ENCODE measurements around the gene GLTPD2. TPM values are rescaled to one million over a fixed set of nuclear protein-coding genes. Genes with fewer than 3 reads are reported as not detected.

The GLTPD2 gene
- total RNA-seq, 4 donors from 2014 or later: not detected

DNA sequence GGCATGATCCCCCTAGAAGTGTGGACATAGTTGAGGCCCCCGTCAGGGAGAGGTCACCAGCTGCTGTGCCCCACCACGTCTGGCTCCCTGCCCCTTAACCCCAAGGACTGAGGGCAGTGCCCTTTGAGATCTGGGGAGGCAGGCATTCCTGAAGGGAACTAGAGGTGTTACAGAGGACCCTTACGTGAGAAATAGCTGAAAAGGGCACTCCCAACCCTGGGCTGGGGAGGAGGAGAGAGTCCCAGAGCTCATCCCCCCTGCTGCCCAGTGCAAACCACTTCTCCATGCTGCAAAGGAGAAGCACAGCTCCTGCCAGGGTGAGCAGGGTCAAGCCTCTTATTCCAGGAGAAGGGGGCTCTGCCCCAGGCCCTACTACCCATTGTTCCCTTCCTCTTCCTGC is 34.1 kb downstream of the GLTPD2 start:
- TF ChIP-seq, protein P1, sequence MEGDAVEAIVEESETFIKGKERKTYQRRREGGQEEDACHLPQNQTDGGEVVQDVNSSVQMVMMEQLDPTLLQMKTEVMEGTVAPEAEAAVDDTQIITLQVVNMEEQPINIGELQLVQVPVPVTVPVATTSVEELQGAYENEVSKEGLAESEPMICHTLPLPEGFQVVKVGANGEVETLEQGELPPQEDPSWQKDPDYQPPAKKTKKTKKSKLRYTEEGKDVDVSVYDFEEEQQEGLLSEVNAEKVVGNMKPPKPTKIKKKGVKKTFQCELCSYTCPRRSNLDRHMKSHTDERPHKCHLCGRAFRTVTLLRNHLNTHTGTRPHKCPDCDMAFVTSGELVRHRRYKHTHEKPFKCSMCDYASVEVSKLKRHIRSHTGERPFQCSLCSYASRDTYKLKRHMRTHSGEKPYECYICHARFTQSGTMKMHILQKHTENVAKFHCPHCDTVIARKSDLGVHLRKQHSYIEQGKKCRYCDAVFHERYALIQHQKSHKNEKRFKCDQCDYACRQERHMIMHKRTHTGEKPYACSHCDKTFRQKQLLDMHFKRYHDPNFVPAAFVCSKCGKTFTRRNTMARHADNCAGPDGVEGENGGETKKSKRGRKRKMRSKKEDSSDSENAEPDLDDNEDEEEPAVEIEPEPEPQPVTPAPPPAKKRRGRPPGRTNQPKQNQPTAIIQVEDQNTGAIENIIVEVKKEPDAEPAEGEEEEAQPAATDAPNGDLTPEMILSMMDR (IDR thresholded peaks at IDR 0.05; ENCODE audit: low read depth): no peak

GRCh38 chr17:4823373-4824089 is 34.8 kb downstream of the GLTPD2 start:
- TF ChIP-seq, protein P1 (IDR thresholded peaks at IDR 0.05; ENCODE audit: low read depth): no peak

DNA sequence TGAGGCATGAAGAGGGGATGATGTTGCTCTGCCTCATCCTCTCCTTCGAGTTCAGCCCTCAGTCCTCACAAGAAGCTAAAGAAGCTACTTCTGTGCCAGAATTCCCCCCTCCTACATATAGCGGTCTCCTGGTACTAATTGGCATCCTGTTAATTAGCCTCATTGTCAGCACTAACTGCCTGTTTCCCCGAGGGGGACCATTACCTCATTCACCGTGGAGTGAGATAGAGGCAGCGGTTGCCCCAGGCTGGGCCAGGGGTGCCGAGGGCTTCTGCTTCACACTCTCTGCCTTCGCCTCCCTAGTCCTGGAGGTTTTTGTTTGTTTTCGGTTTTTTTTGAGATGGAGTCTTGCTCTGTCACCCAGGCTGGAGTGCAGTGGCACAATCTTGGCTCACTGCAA is 38.6 kb downstream of the GLTPD2 start:
- TF ChIP-seq, protein P1 (IDR thresholded peaks at IDR 0.05; ENCODE audit: low read depth): no peak

GRCh38 chr17:4833178-4833940 is 44.6 kb downstream of the GLTPD2 start, which contains the start of gene MINK1:
MINK1 (plus strand) TSS chr17:4833340; CDS start chr17:4833584, 244 bp downstream.
- TF ChIP-seq, protein P1 (IDR thresholded peaks at IDR 0.05; ENCODE audit: low read depth): no peak

DNA sequence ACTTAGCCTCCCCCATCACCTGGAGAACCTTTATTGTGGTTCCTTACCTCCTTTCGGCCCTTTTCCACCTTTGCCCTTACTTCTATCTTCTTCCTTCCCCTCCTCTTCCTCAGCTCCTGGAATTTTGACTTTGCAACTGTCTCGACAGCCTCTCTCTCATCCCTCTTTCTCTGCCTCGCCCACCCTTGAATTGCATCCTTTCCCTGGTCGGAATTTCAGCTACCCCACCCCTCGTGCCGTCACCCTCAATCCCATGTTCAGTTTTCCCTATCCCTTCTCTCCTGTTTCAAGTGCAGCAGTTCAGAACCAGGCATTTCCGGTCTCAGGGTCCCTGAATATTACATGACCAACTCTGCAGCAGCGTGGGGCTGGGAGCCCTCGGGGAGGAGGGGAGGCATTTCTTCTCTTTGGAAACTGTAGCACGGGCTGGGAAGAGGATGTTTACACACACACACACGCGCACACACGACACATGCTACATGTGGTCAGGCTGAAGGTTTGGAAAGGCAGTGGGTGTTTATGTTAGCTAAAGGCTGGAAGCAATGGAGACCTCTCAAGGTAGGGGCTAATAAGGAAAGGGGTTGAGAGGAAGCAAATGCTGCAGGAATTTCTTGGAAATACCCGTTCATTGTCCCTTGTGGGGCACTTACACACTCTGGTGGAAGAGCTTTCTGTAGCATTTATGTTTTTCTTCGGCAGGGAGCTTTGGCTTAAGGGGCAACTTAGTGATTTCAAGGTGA is 45.3 kb downstream of the GLTPD2 start:
- TF ChIP-seq, protein P1 (IDR thresholded peaks at IDR 0.05; ENCODE audit: low read depth): no peak

DNA sequence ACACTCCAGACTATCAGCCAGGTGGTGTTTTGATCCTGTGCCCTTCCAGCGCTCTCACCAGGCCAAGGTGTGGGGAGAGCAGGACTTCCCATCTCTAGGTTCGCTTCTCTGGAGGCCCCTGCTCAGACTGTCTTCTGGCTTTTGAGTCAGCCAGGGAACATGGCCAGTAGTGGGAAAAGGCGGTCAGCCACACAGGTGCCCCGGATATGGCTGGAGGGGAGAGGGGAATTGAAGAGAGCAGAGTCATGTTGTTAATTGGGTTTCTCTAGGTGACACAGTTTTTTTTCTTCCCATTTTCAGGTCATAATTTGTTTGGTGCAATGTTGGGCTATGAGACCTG is 45.9 kb downstream of the GLTPD2 start:
- TF ChIP-seq, protein P1 (IDR thresholded peaks at IDR 0.05; ENCODE audit: low read depth): no peak

DNA sequence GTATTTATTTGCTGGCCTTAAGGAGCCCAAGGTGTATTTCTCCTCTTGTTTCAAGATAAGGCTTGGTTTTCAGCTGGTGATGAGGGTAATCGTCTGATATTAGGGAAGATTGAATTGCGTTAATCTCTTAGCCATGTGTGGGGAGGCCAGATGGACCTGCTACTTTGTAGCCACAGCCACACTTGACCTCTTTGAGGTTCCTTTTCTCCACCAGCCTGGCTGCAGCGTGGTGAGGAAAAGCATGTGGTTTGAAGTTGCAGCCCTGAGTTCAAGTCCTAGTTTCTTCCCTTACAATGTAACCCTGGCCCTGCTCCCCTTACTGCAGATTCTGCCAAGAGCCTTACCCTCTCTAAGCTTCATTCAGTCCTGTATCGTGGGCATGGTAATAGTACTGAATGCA is 47.5 kb downstream of the GLTPD2 start:
- TF ChIP-seq, protein P1 (IDR thresholded peaks at IDR 0.05; ENCODE audit: low read depth): no peak
